ENCODE results near the gene CD84. TPM values are rescaled to one million over a fixed set of nuclear protein-coding genes. Genes with fewer than 3 reads are reported as not detected.
"Not testable (repeated sequence)": the region's sequence is repeated elsewhere in the genome, so short reads cannot be mapped to it uniquely, and the experiment has no call there.

The CD84 gene
- total and polyA plus RNA-seq, 4 donors: 3.3 to 10.1 (median 5.3) TPM

DNA sequence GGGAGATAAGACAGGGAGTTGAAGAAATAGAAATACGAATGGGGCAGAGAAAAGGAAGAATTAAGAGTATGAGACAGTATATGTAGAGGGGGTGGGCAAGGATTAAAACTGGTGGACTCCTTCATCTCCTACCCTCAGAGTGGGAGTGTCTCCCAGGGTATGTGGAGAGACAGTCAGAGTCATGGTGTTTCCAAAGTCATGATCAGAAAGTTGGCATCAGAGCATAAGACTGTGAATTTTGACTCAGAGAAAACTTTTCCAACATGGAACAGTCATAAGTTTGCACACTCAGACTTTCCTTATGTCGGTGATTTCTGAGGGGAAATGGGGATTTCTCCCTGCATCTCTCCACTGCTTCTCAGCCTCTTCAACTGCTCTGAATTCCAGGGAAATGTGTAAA lies 2.4 kb downstream of the CD84 start:
- H3K27ac ChIP-seq (ENCODE audit: low read depth, low read length): no peak overlapping the region
- no CpG with 5 or more reads among the region's 2 CpGs for WGBS (ENCODE audit: insufficient coverage)
- H3K4me1 ChIP-seq (ENCODE audit: control insufficient read depth, insufficient read depth, low read length): no peaks in the 10 kb centered on the region
- no peaks in the 10 kb centered on the region for H3K36me3 ChIP-seq (ENCODE audit: control insufficient read depth, insufficient read depth, low read length)
- no peak for DNase-seq (ENCODE audit: low read depth in 4 of 6, low spot score in 6 of 6)
- no peaks in the 10 kb centered on the region for H3K27me3 ChIP-seq (ENCODE audit: control insufficient read depth, insufficient read depth, low read length)
- no peaks in the 10 kb centered on the region for H3K9me3 ChIP-seq (ENCODE audit: control insufficient read depth, insufficient read depth, low read length)
- H3K4me3 ChIP-seq (ENCODE audit: low read depth, low read length): no peak overlapping the region

DNA sequence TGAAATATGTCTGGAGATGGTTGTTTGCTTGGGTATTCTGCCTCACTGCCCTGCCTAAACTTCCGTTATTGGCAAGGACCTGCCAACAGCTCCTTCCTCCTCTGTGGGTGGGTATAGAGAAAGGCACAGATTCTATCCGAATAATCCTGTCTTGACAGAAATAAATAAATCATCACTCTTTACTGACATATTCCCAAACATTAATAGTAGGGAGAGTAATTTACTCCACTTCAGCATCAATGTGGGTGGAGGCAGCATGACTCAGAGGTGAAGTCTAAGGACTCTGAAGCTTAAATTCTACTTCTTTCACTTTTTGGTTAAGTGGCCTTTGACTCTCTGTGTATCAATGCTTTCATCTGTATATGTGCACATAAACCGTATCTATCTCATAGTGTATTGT lies 2.9 kb downstream of the CD84 start:
- no CpG with 5 or more reads among the region's 3 CpGs for WGBS (ENCODE audit: insufficient coverage)
- no peak overlapping the region for H3K4me3 ChIP-seq (ENCODE audit: low read depth, low read length)
- H3K9me3 ChIP-seq (ENCODE audit: control insufficient read depth, insufficient read depth, low read length): no peaks in the 10 kb centered on the region
- DNase-seq (ENCODE audit: low read depth in 4 of 6, low spot score in 6 of 6): no peak
- no peaks in the 10 kb centered on the region for H3K36me3 ChIP-seq (ENCODE audit: control insufficient read depth, insufficient read depth, low read length)
- no peaks in the 10 kb centered on the region for H3K4me1 ChIP-seq (ENCODE audit: control insufficient read depth, insufficient read depth, low read length)
- no peaks in the 10 kb centered on the region for H3K27me3 ChIP-seq (ENCODE audit: control insufficient read depth, insufficient read depth, low read length)
- H3K27ac ChIP-seq (ENCODE audit: low read depth, low read length): no peak overlapping the region

DNA sequence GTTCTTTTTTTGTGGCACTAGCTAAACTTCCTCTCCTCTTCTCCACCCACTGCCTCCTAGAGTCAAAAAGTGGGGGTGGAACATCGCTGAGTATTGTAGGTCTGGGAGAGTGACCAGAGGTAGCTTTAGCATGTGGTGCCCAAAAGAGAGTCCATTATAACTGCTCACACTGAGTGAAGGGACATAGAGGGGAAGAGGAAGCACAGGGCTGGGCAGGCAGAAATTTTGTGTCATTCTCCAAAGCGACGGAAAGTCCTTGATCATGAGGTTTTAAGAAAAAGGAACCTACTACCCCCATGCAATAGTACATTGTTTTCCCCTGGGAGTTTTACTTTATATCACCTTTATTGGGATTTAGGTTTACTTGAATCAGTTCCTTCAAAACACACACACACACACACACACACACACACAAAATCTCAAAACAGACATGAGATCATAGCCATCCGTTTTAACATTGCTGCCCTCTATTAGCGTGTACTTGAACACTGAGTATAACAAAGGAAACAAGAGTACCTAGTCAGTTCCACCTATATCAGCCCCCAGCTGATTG lies 4.1 kb downstream of the CD84 start:
- Histone ChIP-seq H3K9me3 (ENCODE audit: control insufficient read depth, insufficient read depth, low read length) (no peaks in the 10 kb centered on the region), H3K36me3 (ENCODE audit: control insufficient read depth, insufficient read depth, low read length) (no peaks in the 10 kb centered on the region), H3K27ac (ENCODE audit: low read depth, low read length) (no peak overlapping the region), H3K27me3 (ENCODE audit: control insufficient read depth, insufficient read depth, low read length) (no peaks in the 10 kb centered on the region), H3K4me3 (ENCODE audit: low read depth, low read length) (no peak overlapping the region), H3K4me1 (ENCODE audit: control insufficient read depth, insufficient read depth, low read length) (no peaks in the 10 kb centered on the region)
- WGBS (ENCODE audit: insufficient coverage): 100% methylated on average over 2 of the region's 5 CpGs
- DNase-seq (ENCODE audit: low read depth in 4 of 6, low spot score in 6 of 6): peak in 1 of 6 donors; percentile 8

DNA sequence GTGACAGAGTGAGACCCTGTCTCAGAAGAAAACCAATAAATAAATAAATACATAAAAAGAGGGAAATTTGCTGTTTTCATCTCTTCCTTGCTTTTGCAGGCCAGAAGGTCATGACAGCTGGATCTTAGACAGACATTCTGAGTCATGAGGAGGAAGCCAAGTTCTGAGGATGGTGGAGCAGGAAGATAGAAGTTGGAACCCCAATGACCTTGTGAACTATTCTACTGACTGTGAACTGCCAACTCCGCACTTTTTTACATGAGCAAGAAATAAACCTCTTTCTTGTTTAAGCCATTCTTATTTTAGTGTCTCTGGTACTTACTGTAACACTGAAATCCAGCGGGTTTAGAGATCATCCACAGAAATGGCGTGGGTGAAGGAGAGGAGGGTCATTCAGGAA lies 8.5 kb downstream of the CD84 start:
- H3K9me3 ChIP-seq (ENCODE audit: control insufficient read depth, insufficient read depth, low read length): no peaks in the 10 kb centered on the region
- no peaks in the 10 kb centered on the region for H3K4me1 ChIP-seq (ENCODE audit: control insufficient read depth, insufficient read depth, low read length)
- H3K36me3 ChIP-seq (ENCODE audit: control insufficient read depth, insufficient read depth, low read length): no peaks in the 10 kb centered on the region
- no peak for DNase-seq (ENCODE audit: low read depth in 4 of 6, low spot score in 6 of 6)
- no peak overlapping the region for H3K27ac ChIP-seq (ENCODE audit: low read depth, low read length)
- H3K27me3 ChIP-seq (ENCODE audit: control insufficient read depth, insufficient read depth, low read length): no peaks in the 10 kb centered on the region
- WGBS (ENCODE audit: insufficient coverage): no CpG with 5 or more reads among the region's 3 CpGs
- no peak overlapping the region for H3K4me3 ChIP-seq (ENCODE audit: low read depth, low read length)

DNA sequence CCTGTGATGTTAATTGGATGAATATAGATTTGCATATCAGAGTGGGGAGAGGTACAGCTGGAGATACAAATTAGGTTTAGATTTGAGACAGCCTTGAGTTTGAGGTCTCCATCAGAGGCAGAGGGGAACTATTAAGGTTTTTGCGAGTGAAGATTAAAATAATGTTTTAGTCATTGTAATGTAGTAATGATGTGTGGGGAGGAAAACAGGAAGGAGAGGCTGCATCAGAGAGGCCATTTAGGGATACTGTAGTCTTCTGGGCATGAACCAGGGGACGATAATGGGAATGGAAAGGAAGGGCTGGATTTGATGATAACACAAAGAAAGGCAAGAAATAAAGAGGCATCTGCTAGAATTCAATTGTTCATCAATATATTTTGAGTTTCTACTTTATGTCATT lies 9.5 kb downstream of the CD84 start:
- Histone ChIP-seq H3K4me1 (ENCODE audit: control insufficient read depth, insufficient read depth, low read length) (no peaks in the 10 kb centered on the region), H3K27me3 (ENCODE audit: control insufficient read depth, insufficient read depth, low read length) (no peaks in the 10 kb centered on the region), H3K4me3 (ENCODE audit: low read depth, low read length) (no peak overlapping the region), H3K27ac (ENCODE audit: low read depth, low read length) (no peak overlapping the region), H3K9me3 (ENCODE audit: control insufficient read depth, insufficient read depth, low read length) (no peaks in the 10 kb centered on the region), H3K36me3 (ENCODE audit: control insufficient read depth, insufficient read depth, low read length) (no peaks in the 10 kb centered on the region)
- DNase-seq (ENCODE audit: low read depth in 4 of 6, low spot score in 6 of 6): no peak
- WGBS (ENCODE audit: insufficient coverage): 92% methylated on average over 1 of the region's 2 CpGs

DNA sequence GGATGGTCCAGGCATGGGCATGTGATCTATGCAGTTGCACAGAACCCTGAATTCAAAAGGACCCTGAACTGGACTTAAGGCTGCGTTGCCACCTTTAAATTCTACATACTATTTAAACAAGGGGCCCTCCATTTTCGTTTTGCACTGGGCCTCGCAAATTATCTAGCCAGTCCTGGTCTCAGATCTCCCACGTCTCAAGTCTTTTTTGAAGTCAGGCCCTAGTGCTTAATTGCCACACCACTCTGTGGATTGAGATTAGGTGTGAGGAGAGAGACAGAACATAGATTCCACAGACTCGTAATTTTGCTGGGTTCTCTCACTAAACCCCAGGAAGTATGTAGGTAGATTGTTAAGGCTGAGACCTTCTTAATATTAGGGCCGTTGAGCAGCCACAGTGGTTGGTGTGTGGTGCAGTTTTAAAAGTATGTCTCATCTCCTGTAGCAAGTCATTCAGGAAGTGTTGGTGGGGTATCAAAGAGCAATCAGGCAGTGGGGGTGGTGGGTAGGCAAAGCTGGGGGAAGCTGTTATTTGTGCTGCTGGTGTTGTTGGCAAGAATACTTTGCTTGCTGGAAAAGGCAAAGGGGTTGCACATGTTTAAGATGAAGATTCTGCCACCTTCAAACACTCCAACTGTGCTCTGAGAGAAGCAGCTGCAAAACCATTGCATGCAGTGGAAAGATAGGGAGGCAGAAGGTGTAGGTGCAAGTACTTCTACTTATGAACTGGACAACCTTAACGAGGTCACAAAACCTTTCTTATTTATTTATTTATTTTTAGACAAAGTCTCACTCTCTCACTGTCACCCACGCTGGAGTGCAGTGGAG lies 11.2 kb downstream of the CD84 start:
- Histone ChIP-seq H3K27ac (ENCODE audit: low read depth, low read length) (no peak overlapping the region), H3K36me3 (ENCODE audit: control insufficient read depth, insufficient read depth, low read length) (no peaks in the 10 kb centered on the region), H3K9me3 (ENCODE audit: control insufficient read depth, insufficient read depth, low read length) (no peaks in the 10 kb centered on the region), H3K27me3 (ENCODE audit: control insufficient read depth, insufficient read depth, low read length) (no peaks in the 10 kb centered on the region), H3K4me1 (ENCODE audit: control insufficient read depth, insufficient read depth, low read length) (no peaks in the 10 kb centered on the region), H3K4me3 (ENCODE audit: low read depth, low read length) (no peak overlapping the region)
- no peak for DNase-seq (ENCODE audit: low read depth in 4 of 6, low spot score in 6 of 6)
- 74% methylated on average over 4 of the region's 8 CpGs for WGBS (ENCODE audit: insufficient coverage)

DNA sequence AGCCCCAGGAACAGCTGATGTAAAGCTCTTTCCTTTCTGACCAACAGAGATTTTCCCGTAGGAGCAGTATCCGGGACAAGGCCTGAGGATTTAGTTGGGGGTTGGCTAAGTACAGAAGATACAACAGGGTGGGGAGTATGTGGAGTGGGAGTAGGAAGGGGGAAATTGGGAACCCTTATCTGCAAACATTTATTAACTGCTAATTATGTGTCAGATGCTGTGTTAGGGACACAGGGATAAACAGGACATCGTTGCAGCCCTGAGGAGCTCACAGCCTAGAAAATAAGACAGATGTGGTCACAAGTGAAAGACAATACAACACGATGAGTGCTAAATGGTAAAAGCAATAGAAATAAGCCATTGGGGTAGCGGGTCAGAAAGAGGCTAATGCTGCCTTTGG lies 12.0 kb downstream of the CD84 start:
- H3K4me1 ChIP-seq (ENCODE audit: control insufficient read depth, insufficient read depth, low read length): no peaks in the 10 kb centered on the region
- H3K27ac ChIP-seq (ENCODE audit: low read depth, low read length): no peak overlapping the region
- H3K4me3 ChIP-seq (ENCODE audit: low read depth, low read length): no peak overlapping the region
- no peak for DNase-seq (ENCODE audit: low read depth in 4 of 6, low spot score in 6 of 6)
- no peaks in the 10 kb centered on the region for H3K9me3 ChIP-seq (ENCODE audit: control insufficient read depth, insufficient read depth, low read length)
- no peaks in the 10 kb centered on the region for H3K27me3 ChIP-seq (ENCODE audit: control insufficient read depth, insufficient read depth, low read length)
- H3K36me3 ChIP-seq (ENCODE audit: control insufficient read depth, insufficient read depth, low read length): no peaks in the 10 kb centered on the region
- WGBS (ENCODE audit: insufficient coverage): 78% methylated on average over 2 of the region's 5 CpGs

DNA sequence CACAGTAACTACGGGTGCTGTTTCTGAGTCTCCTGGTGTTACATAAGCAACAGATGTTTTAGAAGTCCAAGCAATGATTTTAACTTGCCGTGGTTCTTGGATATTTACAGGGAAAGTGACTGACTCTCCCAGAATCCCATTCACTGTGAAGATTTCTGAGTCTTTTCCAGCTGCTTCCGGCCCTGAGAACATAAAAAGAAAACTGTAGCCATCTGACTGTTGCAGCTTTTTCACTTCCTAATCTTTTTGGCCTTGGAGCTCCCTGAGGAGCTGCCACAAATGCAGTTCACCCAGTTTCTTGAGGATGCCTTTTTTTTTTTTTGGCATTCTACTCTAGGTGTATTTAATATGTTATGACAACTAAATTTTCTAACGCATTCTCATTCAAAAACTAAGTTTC lies 13.7 kb downstream of the CD84 start:
- no peak for DNase-seq (ENCODE audit: low read depth in 4 of 6, low spot score in 6 of 6)
- H3K9me3 ChIP-seq (ENCODE audit: control insufficient read depth, insufficient read depth, low read length): no peaks in the 10 kb centered on the region
- H3K4me1 ChIP-seq (ENCODE audit: control insufficient read depth, insufficient read depth, low read length): no peaks in the 10 kb centered on the region
- no peaks in the 10 kb centered on the region for H3K36me3 ChIP-seq (ENCODE audit: control insufficient read depth, insufficient read depth, low read length)
- no peak overlapping the region for H3K27ac ChIP-seq (ENCODE audit: low read depth, low read length)
- H3K27me3 ChIP-seq (ENCODE audit: control insufficient read depth, insufficient read depth, low read length): no peaks in the 10 kb centered on the region
- H3K4me3 ChIP-seq (ENCODE audit: low read depth, low read length): no peak overlapping the region
- WGBS (ENCODE audit: insufficient coverage): 89% methylated on average over 2 of the region's 4 CpGs

DNA sequence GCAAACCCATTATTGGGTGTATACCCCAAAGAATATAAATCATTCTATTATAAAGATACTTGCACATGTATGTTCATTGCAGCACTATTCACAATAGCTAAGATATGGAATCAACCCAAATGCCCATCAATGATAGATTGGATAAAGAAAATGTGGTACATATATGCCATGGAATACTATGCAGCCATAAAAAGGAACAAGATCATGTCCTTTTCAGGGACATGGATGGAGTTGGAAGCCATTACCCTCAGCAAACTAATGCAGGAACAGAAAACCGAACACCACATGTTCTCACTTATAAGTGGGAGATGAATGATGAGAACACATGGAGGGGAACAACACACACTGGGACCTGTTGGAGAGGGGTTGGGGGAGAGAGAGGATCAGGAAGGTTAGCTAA lies 16.1 kb downstream of the CD84 start:
- no CpG with 5 or more reads among the region's 1 CpG for WGBS (ENCODE audit: insufficient coverage)
- not testable (repeated sequence) for DNase-seq (ENCODE audit: low read depth in 4 of 6, low spot score in 6 of 6)

DNA sequence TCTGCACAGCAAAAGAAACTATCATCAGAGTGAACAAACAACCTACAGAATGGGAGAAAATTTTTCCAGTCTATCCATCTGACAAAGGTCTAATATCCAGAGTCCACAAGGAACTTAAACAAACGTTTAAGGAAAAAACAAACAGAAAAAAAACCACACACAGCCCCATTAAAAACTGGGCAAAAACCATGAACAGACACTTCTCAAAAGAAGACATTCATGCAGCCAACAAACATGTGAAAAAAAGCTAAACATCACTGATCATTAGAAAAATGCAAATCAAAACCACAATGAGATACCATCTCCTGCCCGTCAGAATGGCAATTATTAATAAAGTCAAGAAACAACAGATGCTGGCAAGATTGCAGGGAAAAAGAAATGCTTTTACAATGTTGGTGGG lies 16.6 kb downstream of the CD84 start:
- H3K27ac ChIP-seq (ENCODE audit: low read depth, low read length); H3K9me3 ChIP-seq (ENCODE audit: control insufficient read depth, insufficient read depth, low read length); H3K4me1 ChIP-seq (ENCODE audit: control insufficient read depth, insufficient read depth, low read length); H3K36me3 ChIP-seq (ENCODE audit: control insufficient read depth, insufficient read depth, low read length); DNase-seq (ENCODE audit: low read depth in 4 of 6, low spot score in 6 of 6); H3K27me3 ChIP-seq (ENCODE audit: control insufficient read depth, insufficient read depth, low read length); H3K4me3 ChIP-seq (ENCODE audit: low read depth, low read length): not testable (repeated sequence)
- no CpG with 5 or more reads among the region's 2 CpGs for WGBS (ENCODE audit: insufficient coverage)

More for the DNA sequence above, 16.1 kb downstream of the CD84 start:
- not testable (repeated sequence) for H3K4me1 ChIP-seq (ENCODE audit: control insufficient read depth, insufficient read depth, low read length); H3K27ac ChIP-seq (ENCODE audit: low read depth, low read length); H3K9me3 ChIP-seq (ENCODE audit: control insufficient read depth, insufficient read depth, low read length); H3K4me3 ChIP-seq (ENCODE audit: low read depth, low read length); H3K36me3 ChIP-seq (ENCODE audit: control insufficient read depth, insufficient read depth, low read length); H3K27me3 ChIP-seq (ENCODE audit: control insufficient read depth, insufficient read depth, low read length)
